22Rv1 (cell line): ENCODE measurements around the gene SLC13A4.

Experiments used
- ZFX ChIP-seq: fragments of 450-650 bp; IDR thresholded peaks from 2 replicates; pipeline ENCODE4 v1.6.1; 2017; ENCODE audit warnings: antibody characterized with exemption, borderline replicate concordance
- TF ChIP-seq, protein P1 (sequence below): fragments of 450-650 bp; IDR thresholded peaks from 2 replicates; pipeline ENCODE4 v1.5.1; 2017; ENCODE audit warnings: mild to moderate bottlenecking

- TF ChIP-seq, protein P1, sequence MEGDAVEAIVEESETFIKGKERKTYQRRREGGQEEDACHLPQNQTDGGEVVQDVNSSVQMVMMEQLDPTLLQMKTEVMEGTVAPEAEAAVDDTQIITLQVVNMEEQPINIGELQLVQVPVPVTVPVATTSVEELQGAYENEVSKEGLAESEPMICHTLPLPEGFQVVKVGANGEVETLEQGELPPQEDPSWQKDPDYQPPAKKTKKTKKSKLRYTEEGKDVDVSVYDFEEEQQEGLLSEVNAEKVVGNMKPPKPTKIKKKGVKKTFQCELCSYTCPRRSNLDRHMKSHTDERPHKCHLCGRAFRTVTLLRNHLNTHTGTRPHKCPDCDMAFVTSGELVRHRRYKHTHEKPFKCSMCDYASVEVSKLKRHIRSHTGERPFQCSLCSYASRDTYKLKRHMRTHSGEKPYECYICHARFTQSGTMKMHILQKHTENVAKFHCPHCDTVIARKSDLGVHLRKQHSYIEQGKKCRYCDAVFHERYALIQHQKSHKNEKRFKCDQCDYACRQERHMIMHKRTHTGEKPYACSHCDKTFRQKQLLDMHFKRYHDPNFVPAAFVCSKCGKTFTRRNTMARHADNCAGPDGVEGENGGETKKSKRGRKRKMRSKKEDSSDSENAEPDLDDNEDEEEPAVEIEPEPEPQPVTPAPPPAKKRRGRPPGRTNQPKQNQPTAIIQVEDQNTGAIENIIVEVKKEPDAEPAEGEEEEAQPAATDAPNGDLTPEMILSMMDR: no peak
- no peak for TF ChIP-seq ZFX
These were observed 894 bp downstream of the SLC13A4 start for GRCh38 chr7:135726911-135727673.
